ENCODE measurements around the gene SVIL.

GRCh38 chr10:29608062-29608461 lies 26.7 kb downstream of the SVIL start:
- TF ChIP-seq CTCF (optimal IDR thresholded peaks at IDR 0.05 in 1 of 3, IDR thresholded peaks at IDR 0.05 in 1 of 3, conservative IDR thresholded peaks at IDR 0.05 in 1 of 3; ENCODE audit: extremely low read depth in 1 of 3, insufficient read depth in 2 of 3, low read length in 3 of 3), result peak in 1 of 3 experiments; percentile 8
- no peak for TF ChIP-seq EZH2 (IDR thresholded peaks at IDR 0.05; ENCODE audit: low read length)

Data from keratinocyte (primary cell).